NB4 (cell line): ENCODE results near the gene OR56A1.

Experiments
- CTCF ChIP-seq: IDR thresholded peaks from one replicate; pipeline ENCODE4 v1.5.1; 2012; ENCODE audit warnings: low read depth, low read length
- MAX ChIP-seq: IDR thresholded peaks from 2 replicates; pipeline ENCODE4 v1.6.1; 2011; ENCODE audit warnings: low read depth, low read length

DNA sequence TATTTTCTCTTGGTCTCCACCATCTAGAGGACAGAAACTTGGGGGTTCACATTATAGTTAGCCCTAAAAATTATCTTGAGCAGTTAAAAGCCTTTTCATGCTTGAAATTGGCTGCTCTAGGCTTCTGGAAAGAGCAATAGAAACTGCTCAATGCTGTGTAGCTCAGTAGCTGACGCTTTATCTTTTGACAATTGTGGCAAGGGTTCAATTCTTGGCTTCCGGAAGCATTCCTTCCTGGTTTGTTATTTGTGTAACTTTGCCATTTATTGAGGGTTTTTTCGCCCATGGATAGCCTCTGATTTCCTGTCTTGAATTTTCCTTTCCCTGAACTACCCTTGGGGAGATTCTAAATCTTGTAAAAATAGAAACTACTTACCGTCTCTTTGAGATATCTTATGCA is 10.3 kb upstream of the OR56A1 start:
- TF ChIP-seq CTCF (no peak), MAX (no peak)
